H1 (cell line): Measurements from ENCODE around the gene NCSTN. TPM values are rescaled to one million over a fixed set of nuclear protein-coding genes. Genes with fewer than 3 reads are reported as not detected.

Experiments
- CTCF ChIA-PET: fragments of 300-600 bp; sonication (Branson Sonifier 250); formaldehyde crosslinking; loops from one replicate; lab custom pipeline; 2021; ENCODE audit not compliant: partially characterized antibody; lab: Charles Lee
- POLR2A ChIA-PET: fragments of 300-600 bp; sonication (Branson Sonifier 250); formaldehyde crosslinking; loops from one replicate; lab custom pipeline; 2021; ENCODE audit warnings: inconsistent platforms; ENCODE audit not compliant: partially characterized antibody; lab: Charles Lee
- DNase-seq, 2 experiments: peaks; one replicate each; pipeline versions ENCODE4 v3.0.0 to v3.0.0-alpha.2; 2010 to 2022; ENCODE audit warnings: low spot score in 2 of 2, low read depth in 1 of 2, mixed read lengths in 1 of 2
- FAIRE-seq: peaks from 2 replicates; lab custom pipeline; 2011; peaks lifted over from hg19 to GRCh38; lab: Jason Lieb, UNC
- H2AFZ ChIP-seq: 2 replicates; pipeline ENCODE4 v1.8.1; 2012; ENCODE audit warnings: low read length, inconsistent platforms
- H2AK5ac ChIP-seq: 2 replicates; pipeline ENCODE4 v1.6.1; 2013; ENCODE audit warnings: low read depth, low read length
- H2BK120ac ChIP-seq: replicated peaks from 2 replicates; pipeline ENCODE3; 2013; ENCODE audit warnings: low read depth, low read length, inconsistent platforms
- H2BK12ac ChIP-seq: 2 replicates; pipeline ENCODE4 v1.6.1; 2013; ENCODE audit warnings: low read depth, low read length
- H2BK15ac ChIP-seq: 2 replicates; pipeline ENCODE4 v1.6.1; 2013; ENCODE audit warnings: low read length
- H2BK20ac ChIP-seq: 2 replicates; pipeline ENCODE4 v1.6.1; 2013; ENCODE audit warnings: low read length
- H2BK5ac ChIP-seq: 2 replicates; pipeline ENCODE4 v1.6.1; 2013; ENCODE audit warnings: low read depth, low read length
- H3K14ac ChIP-seq: 2 replicates; pipeline ENCODE4 v1.6.1; 2013; ENCODE audit warnings: inconsistent platforms; ENCODE audit not compliant: insufficient read length
- H3K18ac ChIP-seq: 2 replicates; pipeline ENCODE4 v1.6.1; 2013; ENCODE audit warnings: low read length; ENCODE audit errors: extremely low read depth
- H3K23ac ChIP-seq: 2 replicates; pipeline ENCODE4 v1.6.1; 2013; ENCODE audit warnings: inconsistent platforms; ENCODE audit not compliant: insufficient read length
- H3K23me2 ChIP-seq: 2 replicates; pipeline ENCODE4 v1.6.1; 2013; ENCODE audit warnings: low read depth, low read length
- H3K27ac ChIP-seq: 2 replicates; pipeline ENCODE4 v1.6.1; 2011; ENCODE audit warnings: low read depth, low read length, inconsistent platforms
- H3K27me3 ChIP-seq, 4 experiments: replicated peaks in 1 of 4; 1 replicate in 1 of 4; 2 replicates in 3 of 4; pipeline versions ENCODE4 v1.6.1 to v1.8.1; 2011 to 2013; ENCODE audit warnings: low read length in 3 of 4, mild to moderate bottlenecking in 3 of 4, inconsistent platforms in 2 of 4, mixed read lengths in 2 of 4, moderate library complexity in 1 of 4; ENCODE audit not compliant: control insufficient read depth in 3 of 4, insufficient read depth in 3 of 4; ENCODE audit errors: extremely low read depth in 1 of 4
- H3K36me3 ChIP-seq, 4 experiments: 2 replicates each; pipeline versions ENCODE4 v1.6.1 to v1.8.1; 2011 to 2013; ENCODE audit warnings: mild to moderate bottlenecking in 4 of 4, low read length in 3 of 4, moderate library complexity in 2 of 4, control low read depth in 1 of 4, inconsistent platforms in 1 of 4; ENCODE audit not compliant: insufficient read depth in 4 of 4, control insufficient read depth in 2 of 4
- H3K4ac ChIP-seq: replicated peaks from 2 replicates; pipeline ENCODE3; 2013; ENCODE audit warnings: low read length, low read depth, mixed read lengths, inconsistent platforms; ENCODE audit not compliant: insufficient read length
- H3K4me1 ChIP-seq, 4 experiments: replicated peaks in 1 of 4; 1 replicate in 1 of 4; 2 replicates in 3 of 4; pipeline versions ENCODE4 v1.6.1 to v1.8.1; 2011 to 2013; ENCODE audit warnings: low read length in 3 of 4, inconsistent platforms in 2 of 4, mixed read lengths in 1 of 4; ENCODE audit not compliant: insufficient read depth in 4 of 4, control insufficient read depth in 3 of 4
- H3K4me2 ChIP-seq, 2 experiments: 2 replicates each; pipeline versions ENCODE4 v1.6.1 to v1.8.1; 2011 to 2013; ENCODE audit warnings: low read depth in 2 of 2, low read length in 2 of 2, control low read depth in 1 of 2, inconsistent platforms in 1 of 2, mild to moderate bottlenecking in 1 of 2; ENCODE audit not compliant: insufficient read depth in 1 of 2
- H3K4me3 ChIP-seq, 4 experiments: fragments of 200-600, 300-600 bp in 1 of 4; sonication (generic), shearing (Covaris generic), sonication (Bioruptor Twin) in 1 of 4; 2 replicates each; pipeline versions ENCODE4 v1.5.1 to v1.8.1; 2011 to 2016; ENCODE audit warnings: low read length in 4 of 4, low read depth in 3 of 4, control low read depth in 2 of 4, inconsistent platforms in 2 of 4, mild to moderate bottlenecking in 2 of 4, mixed read lengths in 1 of 4, moderate library complexity in 1 of 4; ENCODE audit not compliant: insufficient read depth in 2 of 4; ENCODE audit errors: extremely low read depth in 1 of 4
- H3K56ac ChIP-seq: replicated peaks from 2 replicates; pipeline ENCODE3; 2013; ENCODE audit warnings: low read depth, mild to moderate bottlenecking, mixed read lengths, low read length, inconsistent platforms; ENCODE audit not compliant: insufficient read length
- H3K79me1 ChIP-seq: 2 replicates; pipeline ENCODE4 v1.6.1; 2013; ENCODE audit warnings: low read depth, low read length, control low read depth
- H3K79me2 ChIP-seq, 2 experiments: 2 replicates each; pipeline versions ENCODE4 v1.6.1 to v1.8.1; 2012 to 2013; ENCODE audit warnings: low read length in 2 of 2, mild to moderate bottlenecking in 2 of 2, inconsistent platforms in 1 of 2; ENCODE audit not compliant: insufficient read depth in 2 of 2, control insufficient read depth in 1 of 2
- H3K9ac ChIP-seq, 4 experiments: replicated peaks in 1 of 4; 1 replicate in 1 of 4; 2 replicates in 3 of 4; pipeline versions ENCODE4 v1.6.1 to v1.8.1; 2011 to 2013; ENCODE audit warnings: low read depth in 3 of 4, low read length in 3 of 4, control low read depth in 2 of 4, mild to moderate bottlenecking in 2 of 4, moderate library complexity in 2 of 4, inconsistent platforms in 1 of 4; ENCODE audit errors: extremely low read depth in 1 of 4
- H3K9me3 ChIP-seq, 2 experiments: 2 replicates each; pipeline versions ENCODE4 v1.6.1 to v1.8.1; 2012 to 2013; ENCODE audit warnings: mild to moderate bottlenecking in 2 of 2, moderate library complexity in 2 of 2, control low read depth in 1 of 2, inconsistent platforms in 1 of 2, low read depth in 1 of 2, low read length in 1 of 2, mixed read lengths in 1 of 2; ENCODE audit not compliant: insufficient read depth in 2 of 2
- H4K20me1 ChIP-seq, 2 experiments: replicated peaks in 1 of 2; 2 replicates each; pipeline versions ENCODE3 to v1.8.1; 2011 to 2013; ENCODE audit warnings: inconsistent platforms in 2 of 2, low read length in 2 of 2, mild to moderate bottlenecking in 1 of 2; ENCODE audit not compliant: insufficient read depth in 2 of 2, control insufficient read depth in 1 of 2
- H4K5ac ChIP-seq: 2 replicates; pipeline ENCODE4 v1.6.1; 2013; ENCODE audit warnings: low read length, low read depth, mixed read lengths, inconsistent platforms; ENCODE audit not compliant: insufficient read length
- H4K8ac ChIP-seq: 2 replicates; pipeline ENCODE4 v1.8.0; 2013; ENCODE audit warnings: mild to moderate bottlenecking, moderate library complexity, low read length, inconsistent platforms; ENCODE audit not compliant: insufficient read depth; ENCODE audit errors: extremely low read depth
- H4K91ac ChIP-seq: replicated peaks from 2 replicates; pipeline ENCODE3; 2013; ENCODE audit warnings: low read length, mixed read lengths, inconsistent platforms; ENCODE audit not compliant: insufficient read length
- CHD1 ChIP-seq: IDR thresholded peaks from 2 replicates; pipeline ENCODE4 v1.6.1; 2012; ENCODE audit warnings: low read depth, low read length, improper control_type of control experiment
- E2F6 ChIP-seq: IDR thresholded peaks from 2 replicates; pipeline ENCODE4 v1.6.1; 2012; ENCODE audit warnings: inconsistent platforms
- GTF2F1 ChIP-seq: IDR thresholded peaks from 2 replicates; pipeline ENCODE4 v1.6.1; 2012; ENCODE audit warnings: low read depth, low read length, improper control_type of control experiment, borderline replicate concordance
- HDAC6 ChIP-seq: IDR thresholded peaks from one replicate; pipeline ENCODE4 v1.7.1; 2012; ENCODE audit warnings: low read depth, mild to moderate bottlenecking, inconsistent platforms, low read length, moderate library complexity
- KDM5A ChIP-seq: fragments of 200-600 bp; IDR thresholded peaks from 2 replicates; pipeline ENCODE4 v1.7.1; 2012; ENCODE audit warnings: mild to moderate bottlenecking, low read length, inconsistent platforms, mixed read lengths
- POLR2A ChIP-seq, 2 experiments: IDR thresholded peaks; 1 replicate in 1 of 2; 2 replicates in 1 of 2; pipeline ENCODE4 v1.6.1; 2011; ENCODE audit warnings: low read depth in 2 of 2, low read length in 2 of 2, mild to moderate bottlenecking in 2 of 2; ENCODE audit errors: control extremely low read depth in 1 of 2
- POLR2AphosphoS5 ChIP-seq: IDR thresholded peaks from 2 replicates; pipeline ENCODE4 v1.6.1; 2011; ENCODE audit warnings: low read depth, low read length
- POU5F1 ChIP-seq: IDR thresholded peaks from 2 replicates; pipeline ENCODE4 v1.6.1; 2011; ENCODE audit warnings: low read depth, mild to moderate bottlenecking, low read length, moderate library complexity
- SP1 ChIP-seq: IDR thresholded peaks from 2 replicates; pipeline ENCODE4 v1.6.1; 2011; ENCODE audit warnings: low read depth, low read length
- SRF ChIP-seq: IDR thresholded peaks from 2 replicates; pipeline ENCODE4 v1.6.1; 2011; ENCODE audit warnings: mild to moderate bottlenecking, low read depth, low read length, moderate library complexity
- TCF12 ChIP-seq: IDR thresholded peaks from 2 replicates; pipeline ENCODE4 v1.6.1; 2011; ENCODE audit warnings: low read depth, mild to moderate bottlenecking, low read length
- USF2 ChIP-seq: IDR thresholded peaks from 2 replicates; pipeline ENCODE4 v1.6.1; 2011; ENCODE audit warnings: low read length, improper control_type of control experiment
- YY1 ChIP-seq: IDR thresholded peaks from 2 replicates; pipeline ENCODE4 v1.6.1; 2011; ENCODE audit warnings: low read depth, mild to moderate bottlenecking, low read length
- ZNF274 ChIP-seq: IDR thresholded peaks from 2 replicates; pipeline ENCODE4 v1.7.0; 2012; ENCODE audit warnings: low read length, borderline replicate concordance; ENCODE audit errors: extremely low read depth
- WGBS, 2 experiments: shearing (Covaris generic) in 1 of 2; methylation state at CpG; one replicate each; pipeline versions ENCODE4 v1.1.6 to v1.1.7; 2013 to 2015; ENCODE audit warnings: low lambda C conversion rate in 2 of 2, mixed read lengths in 2 of 2, inconsistent platforms in 1 of 2, low coverage in 1 of 2, missing lambda C conversion rate in 1 of 2; ENCODE audit not compliant: insufficient replicate concordance in 2 of 2, insufficient coverage in 1 of 2, insufficient read length in 1 of 2; ENCODE audit errors: extremely low coverage in 1 of 2, missing lambda C conversion rate in 1 of 2; 5-methylcytosine and 5-hydroxymethylcytosine counted together
- polyA plus RNA-seq, 7 experiments: library from polyadenylated mRNA; depleted of rRNA in 3 of 7; stranded (reverse) in 5 of 7; unstranded in 2 of 7; fragments of >200 nt in 5 of 7; fragments of 200-250 nt in 2 of 7; gene quantifications; 1 replicate in 5 of 7; 2 replicates in 1 of 7; 4 replicates in 1 of 7; pipeline versions ENCODE4 v1.2.1 to v1.2.3, GENCODE V29; 2011 to 2013; ENCODE audit warnings: missing spikeins in 2 of 7, mixed read lengths in 2 of 7
- total RNA-seq: library from RNA; stranded (reverse); fragmentation: NEBNext Ultra II Directional; extraction: Animal tissue kit (Norgen Biotek cat#: 25700); gene quantifications from 2 replicates; pipeline ENCODE4 v1.2.1, GENCODE V29; 2021

NCSTN gene
- total and polyA plus RNA-seq, 2 of the 8 experiments (the other 6 are each of a cell fraction or from before 2014, with no cell fraction given), result 64.7 to 125 TPM

- H2BK5ac ChIP-seq, result no peak overlapping the region
- H3K23ac ChIP-seq, result no peak overlapping the region
- FAIRE-seq, result no peak
- no peak overlapping the region for H4K8ac ChIP-seq
- no peak overlapping the region for H4K91ac ChIP-seq
- ChIA-PET POLR2A (interaction anchor here (1.1 to 11.6 kb wide), 4 partner anchors 13 to 127 kb away, joined by 3 to 244 read pairs (median 4); partner anchors contain the start of gene NHLH1), CTCF (interaction anchor here (0.6 to 15.1 kb wide), 6 partner anchors 16 to 414 kb away, joined by 3 to 683 read pairs (median 8); partner anchors contain the start of genes NCSTN, NHLH1 and VANGL2)
- H3K14ac ChIP-seq, result no peak overlapping the region
- H3K36me3 ChIP-seq, result no peaks in the 10 kb centered on the region
- H3K56ac ChIP-seq, result no peak overlapping the region
- H3K79me2 ChIP-seq, result no peaks in the 10 kb centered on the region
- 0 out of 2 replicates have a peak, but pooled peaks cover 2% of the 10 kb centered on the region for H3K23me2 ChIP-seq
- no peaks in the 10 kb centered on the region for H3K9me3 ChIP-seq
- no peak overlapping the region for H2BK20ac ChIP-seq
- no peaks in the 10 kb centered on the region for H3K79me1 ChIP-seq
- H3K4ac ChIP-seq, result no peak overlapping the region
- H2BK12ac ChIP-seq, result 0 out of 2 replicates have a peak overlapping the region, but pooled peaks have one; percentile 33
- no peaks in the 10 kb centered on the region for H4K20me1 ChIP-seq
- H2BK15ac ChIP-seq, result no peak overlapping the region
- WGBS, 2 experiments, result 79% methylated on average over 4 of the region's 4 CpGs; no CpG with 5 or more reads in 1 of the 2 experiments
- H3K4me2 ChIP-seq, result no peak overlapping the region
- no peak overlapping the region for H2BK120ac ChIP-seq
- H4K5ac ChIP-seq, result no peak overlapping the region
- H3K18ac ChIP-seq, result no peak overlapping the region
- H3K27me3 ChIP-seq, result no peaks in the 10 kb centered on the region
- peaks cover 8 to 21% (median 18%) of the 10 kb centered on the region in 4 experiments for H3K4me1 ChIP-seq
- no peak overlapping the region for H3K9ac ChIP-seq
- H3K27ac ChIP-seq, result no peak overlapping the region
- H2AFZ ChIP-seq, result no peak overlapping the region
- H2AK5ac ChIP-seq, result no peak overlapping the region; the same call in 1 of the 2 replicates
- DNase-seq, result no peak
- H3K4me3 ChIP-seq, result no peak overlapping the region
- no peak for TF ChIP-seq POU5F1
- TF ChIP-seq HDAC6, result no peak
- no peak for TF ChIP-seq KDM5A
- no peak for TF ChIP-seq YY1
- no peak for TF ChIP-seq ZNF274
- TF ChIP-seq POLR2A (IDR thresholded peaks at IDR 0.05; ENCODE audit: control extremely low read depth in 1 of 2, low read depth in 2 of 2, low read length in 2 of 2), result no peak
- no peak for TF ChIP-seq SRF
- TF ChIP-seq CHD1, result no peak
- no peak for TF ChIP-seq POLR2AphosphoS5
- no peak for TF ChIP-seq SP1
- TF ChIP-seq E2F6, result no peak
- TF ChIP-seq USF2, result no peak
- TF ChIP-seq TCF12, result no peak
- no peak for TF ChIP-seq GTF2F1
These were observed 28.6 kb downstream of the NCSTN start for GRCh38 chr1:160371756-160372155.
